ENCODE data around the gene EGFR.

Gene EGFR

DNA sequence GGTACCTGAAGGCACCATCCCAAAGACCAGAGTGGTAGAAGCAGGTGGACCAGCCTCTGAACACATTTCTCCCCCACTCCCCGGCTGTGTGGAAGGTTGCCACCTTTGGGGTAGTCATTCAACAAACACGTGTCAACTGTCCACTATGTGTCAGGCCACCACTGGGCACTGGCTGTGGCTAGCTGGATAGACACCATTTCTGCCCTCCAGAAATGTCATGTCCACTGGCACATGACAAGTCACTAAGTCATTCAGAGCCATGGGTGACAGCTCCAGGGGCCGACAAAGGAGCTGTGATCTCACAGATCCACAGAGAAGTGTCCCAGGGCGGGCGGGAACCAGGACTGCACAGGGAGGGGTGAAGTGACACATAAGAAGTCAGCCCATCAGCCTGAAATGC lies 99.6 kb downstream of the EGFR start:
- TF ChIP-seq, protein P1, sequence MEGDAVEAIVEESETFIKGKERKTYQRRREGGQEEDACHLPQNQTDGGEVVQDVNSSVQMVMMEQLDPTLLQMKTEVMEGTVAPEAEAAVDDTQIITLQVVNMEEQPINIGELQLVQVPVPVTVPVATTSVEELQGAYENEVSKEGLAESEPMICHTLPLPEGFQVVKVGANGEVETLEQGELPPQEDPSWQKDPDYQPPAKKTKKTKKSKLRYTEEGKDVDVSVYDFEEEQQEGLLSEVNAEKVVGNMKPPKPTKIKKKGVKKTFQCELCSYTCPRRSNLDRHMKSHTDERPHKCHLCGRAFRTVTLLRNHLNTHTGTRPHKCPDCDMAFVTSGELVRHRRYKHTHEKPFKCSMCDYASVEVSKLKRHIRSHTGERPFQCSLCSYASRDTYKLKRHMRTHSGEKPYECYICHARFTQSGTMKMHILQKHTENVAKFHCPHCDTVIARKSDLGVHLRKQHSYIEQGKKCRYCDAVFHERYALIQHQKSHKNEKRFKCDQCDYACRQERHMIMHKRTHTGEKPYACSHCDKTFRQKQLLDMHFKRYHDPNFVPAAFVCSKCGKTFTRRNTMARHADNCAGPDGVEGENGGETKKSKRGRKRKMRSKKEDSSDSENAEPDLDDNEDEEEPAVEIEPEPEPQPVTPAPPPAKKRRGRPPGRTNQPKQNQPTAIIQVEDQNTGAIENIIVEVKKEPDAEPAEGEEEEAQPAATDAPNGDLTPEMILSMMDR (IDR thresholded peaks at IDR 0.05; ENCODE audit: borderline replicate concordance, extremely low read depth, low read length, poor library complexity, severe bottlenecking) = no peak
- no peak for TF ChIP-seq EZH2 (IDR thresholded peaks at IDR 0.05; ENCODE audit: borderline replicate concordance, low read depth, low read length, severe bottlenecking)
- Histone ChIP-seq H2AFZ (ENCODE audit: low read depth, low read length) (no peak overlapping the region), H3K9me3 (ENCODE audit: insufficient read depth, low read length, severe bottlenecking) (no peaks in the 10 kb centered on the region), H3K27me3 (ENCODE audit: insufficient read depth, low read length, poor library complexity) (peaks cover 4% of the 10 kb centered on the region), H3K4me1 (ENCODE audit: insufficient read depth, low read length) (no peaks in the 10 kb centered on the region), H3K4me3 (ENCODE audit: low read depth in 1 of 2, low read length in 2 of 2) (no peak overlapping the region), H3K4me2 (ENCODE audit: insufficient read depth, low read length) (no peak overlapping the region), H4K20me1 (ENCODE audit: insufficient read depth, low read length) (no peaks in the 10 kb centered on the region), H3K79me2 (ENCODE audit: insufficient read depth, low read length) (no peaks in the 10 kb centered on the region), H3K9ac (ENCODE audit: low read depth, low read length) (no peak overlapping the region), H3K27ac (ENCODE audit: low read length) (no peak overlapping the region), H3K36me3 (ENCODE audit: insufficient read depth, low read length) (no peaks in the 10 kb centered on the region)
- DNase-seq = no peak
- no peak for ATAC-seq (ENCODE audit: insufficient read depth, low read depth)

DNA sequence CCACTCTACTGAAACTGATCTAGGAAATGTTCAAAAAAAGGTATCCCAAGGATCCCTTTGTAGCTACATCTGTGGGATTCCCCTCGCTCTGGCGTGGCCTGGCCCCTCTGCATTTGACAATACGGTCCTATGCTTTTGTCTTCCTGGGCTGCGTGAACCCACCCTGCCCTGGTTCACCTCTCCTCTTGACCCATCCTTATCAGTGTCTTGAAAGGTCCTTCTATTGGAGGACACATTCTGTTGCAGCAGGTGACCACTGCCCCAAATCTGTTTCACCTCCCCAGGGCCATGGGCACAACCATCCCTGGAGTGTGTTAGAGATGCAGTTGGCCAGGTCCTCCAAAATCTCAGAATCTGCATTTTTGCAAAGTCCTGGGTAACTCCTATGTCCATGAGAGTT lies 100.8 kb downstream of the EGFR start:
- TF ChIP-seq EZH2 (IDR thresholded peaks at IDR 0.05; ENCODE audit: borderline replicate concordance, low read depth, low read length, severe bottlenecking) = no peak
- TF ChIP-seq, protein P1 (IDR thresholded peaks at IDR 0.05; ENCODE audit: borderline replicate concordance, extremely low read depth, low read length, poor library complexity, severe bottlenecking) = no peak
- no peak overlapping the region for H2AFZ ChIP-seq (ENCODE audit: low read depth, low read length)
- ATAC-seq (ENCODE audit: insufficient read depth, low read depth) = no peak

DNA sequence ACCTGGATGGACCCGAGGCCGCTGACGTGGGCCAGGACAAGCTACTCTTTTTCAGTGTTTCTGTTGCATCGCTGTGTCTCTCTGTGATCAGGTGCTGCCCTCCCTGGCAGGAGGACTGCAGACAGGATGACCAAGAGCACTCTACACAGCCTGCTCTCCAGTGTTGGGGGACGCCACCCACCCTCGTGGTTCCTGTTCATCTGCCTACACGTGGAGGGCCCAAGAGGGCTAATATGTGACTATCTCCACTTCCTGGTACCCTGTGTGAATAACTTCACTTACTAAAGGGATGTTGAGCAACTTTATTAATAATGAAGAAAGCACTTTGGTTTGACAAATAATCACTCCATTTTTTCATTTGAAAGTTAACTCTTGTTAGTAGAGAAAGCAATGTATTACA lies 101.3 kb downstream of the EGFR start:
- Histone ChIP-seq H3K79me2 (ENCODE audit: insufficient read depth, low read length) (no peaks in the 10 kb centered on the region), H4K20me1 (ENCODE audit: insufficient read depth, low read length) (no peaks in the 10 kb centered on the region), H3K27ac (ENCODE audit: low read length) (no peak overlapping the region), H3K9me3 (ENCODE audit: insufficient read depth, low read length, severe bottlenecking) (no peaks in the 10 kb centered on the region), H3K9ac (ENCODE audit: low read depth, low read length) (no peak overlapping the region), H3K27me3 (ENCODE audit: insufficient read depth, low read length, poor library complexity) (no peaks in the 10 kb centered on the region), H3K36me3 (ENCODE audit: insufficient read depth, low read length) (no peaks in the 10 kb centered on the region), H3K4me3 (ENCODE audit: low read depth in 1 of 2, low read length in 2 of 2) (no peak overlapping the region), H3K4me2 (ENCODE audit: insufficient read depth, low read length) (no peak overlapping the region), H2AFZ (ENCODE audit: low read depth, low read length) (no peak overlapping the region), H3K4me1 (ENCODE audit: insufficient read depth, low read length) (no peaks in the 10 kb centered on the region)
- ATAC-seq (ENCODE audit: insufficient read depth, low read depth) (no peak), DNase-seq (no peak)
- TF ChIP-seq, protein P1 (IDR thresholded peaks at IDR 0.05; ENCODE audit: borderline replicate concordance, extremely low read depth, low read length, poor library complexity, severe bottlenecking) = no peak
- TF ChIP-seq EZH2 (IDR thresholded peaks at IDR 0.05; ENCODE audit: borderline replicate concordance, low read depth, low read length, severe bottlenecking) = no peak

More for the DNA sequence above, 100.8 kb downstream of the EGFR start:
- DNase-seq = no peak
- Histone ChIP-seq H3K4me3 (ENCODE audit: low read depth in 1 of 2, low read length in 2 of 2) (no peak overlapping the region), H3K27ac (ENCODE audit: low read length) (no peak overlapping the region), H3K4me2 (ENCODE audit: insufficient read depth, low read length) (no peak overlapping the region), H3K79me2 (ENCODE audit: insufficient read depth, low read length) (no peaks in the 10 kb centered on the region), H3K36me3 (ENCODE audit: insufficient read depth, low read length) (no peaks in the 10 kb centered on the region), H4K20me1 (ENCODE audit: insufficient read depth, low read length) (no peaks in the 10 kb centered on the region), H3K27me3 (ENCODE audit: insufficient read depth, low read length, poor library complexity) (no peaks in the 10 kb centered on the region), H3K9ac (ENCODE audit: low read depth, low read length) (no peak overlapping the region), H3K4me1 (ENCODE audit: insufficient read depth, low read length) (no peaks in the 10 kb centered on the region), H3K9me3 (ENCODE audit: insufficient read depth, low read length, severe bottlenecking) (no peaks in the 10 kb centered on the region)
